Smooth muscle cell (in vitro differentiated cells): Measurements from ENCODE around the gene MBD3. TPM values are rescaled to one million over a fixed set of nuclear protein-coding genes. Genes with fewer than 3 reads are reported as not detected.

Source experiments
- DNase-seq: peaks from one replicate; lab custom pipeline; 2025; ENCODE audit not compliant: unreplicated experiment; lab: John Stamatoyannopoulos, UW
- H2AFZ ChIP-seq: fragments of 200-600 bp; sonication (generic); 2 replicates; pipeline ENCODE4 v1.6.0; 2016; ENCODE audit warnings: antibody characterized with exemption, low read depth, mild to moderate bottlenecking
- H3F3A ChIP-seq: fragments of 200-600 bp; sonication (generic); 2 replicates; pipeline ENCODE4 v1.6.0; 2017; ENCODE audit warnings: antibody characterized with exemption, low read depth
- H3K27ac ChIP-seq: fragments of 200-600 bp; sonication (generic); 2 replicates; pipeline ENCODE4 v1.5.1; 2016; ENCODE audit warnings: low read depth, mild to moderate bottlenecking
- H3K27me3 ChIP-seq: fragments of 200-600 bp; sonication (generic); 2 replicates; pipeline ENCODE4 v1.6.1; 2016; ENCODE audit warnings: low read depth, mild to moderate bottlenecking
- H3K36me3 ChIP-seq: fragments of 200-600 bp; sonication (generic); 2 replicates; pipeline ENCODE4 v1.5.1; 2016; ENCODE audit warnings: low read depth
- H3K4me1 ChIP-seq: fragments of 200-600 bp; sonication (generic); 2 replicates; pipeline ENCODE4 v1.5.1; 2016; ENCODE audit warnings: low read depth
- H3K4me2 ChIP-seq: fragments of 200-600 bp; sonication (generic); 2 replicates; pipeline ENCODE4 v1.6.0; 2016; ENCODE audit warnings: mild to moderate bottlenecking
- H3K4me3 ChIP-seq: fragments of 200-600 bp; sonication (generic); 2 replicates; pipeline ENCODE4 v1.5.1; 2016; ENCODE audit warnings: mild to moderate bottlenecking
- H3K79me2 ChIP-seq: fragments of 200-600 bp; sonication (generic); 2 replicates; pipeline ENCODE4 v1.6.0; 2016; ENCODE audit warnings: low read depth, mild to moderate bottlenecking
- H3K9ac ChIP-seq: fragments of 200-600 bp; sonication (generic); 2 replicates; pipeline ENCODE4 v1.6.0; 2016; ENCODE audit warnings: low read depth
- H3K9me3 ChIP-seq: fragments of 200-600 bp; sonication (generic); replicated peaks from 2 replicates; pipeline ENCODE4 v1.5.1; 2016; ENCODE audit warnings: low read depth
- H4K20me1 ChIP-seq: fragments of 200-600 bp; sonication (generic); 2 replicates; pipeline ENCODE4 v1.6.0; 2016; ENCODE audit warnings: low read depth
- CTCF ChIP-seq: fragments of 200-600 bp; sonication (generic); IDR thresholded peaks from 2 replicates; pipeline ENCODE4 v1.5.1; 2017; ENCODE audit warnings: borderline replicate concordance, mild to moderate bottlenecking, antibody characterized with exemption; ENCODE audit not compliant: insufficient read depth, poor library complexity, severe bottlenecking
- WGBS: methylation state at CpG from one replicate; pipeline ENCODE4 v1.1.7; 2016; ENCODE audit warnings: low lambda C conversion rate; 5-methylcytosine and 5-hydroxymethylcytosine counted together
- polyA plus RNA-seq: library from polyadenylated mRNA; unstranded; fragments of >200 nt; fragmentation: Nextera tagmentation; extraction: Ambion mirVana; gene quantifications from 2 replicates; pipeline ENCODE4 v1.2.1, GENCODE V29; 2016
- total RNA-seq: library from RNA; depleted of rRNA; stranded (reverse); fragments of >200 nt; gene quantifications from 2 replicates; pipeline ENCODE4 v1.2.3, GENCODE V29; 2014

MBD3 gene
- total and polyA plus RNA-seq, 2 experiments from 2014 or later = 40.3 to 47.3 TPM

- no peak overlapping the region for H3K4me3 ChIP-seq
- no peak for DNase-seq
- TF ChIP-seq CTCF = no peak
- H3F3A ChIP-seq = no peaks in the 10 kb centered on the region
- peaks cover 4% of the 10 kb centered on the region for H3K36me3 ChIP-seq
- no peaks in the 10 kb centered on the region for H3K9me3 ChIP-seq
- no peaks in the 10 kb centered on the region for H3K4me1 ChIP-seq
- no peaks in the 10 kb centered on the region for H3K27me3 ChIP-seq
- H3K9ac ChIP-seq = no peak overlapping the region
- peaks cover 40% of the 10 kb centered on the region for H4K20me1 ChIP-seq
- no peak overlapping the region for H2AFZ ChIP-seq
- no peak overlapping the region for H3K4me2 ChIP-seq
- no peak overlapping the region for H3K27ac ChIP-seq
- 97% methylated on average over 9 of the region's 11 CpGs for WGBS
- H3K79me2 ChIP-seq = no peaks in the 10 kb centered on the region
Measured at GRCh38 chr19:1620502-1620901, 27.8 kb upstream of the MBD3 start.

- Histone ChIP-seq H4K20me1 (peaks cover 41% of the 10 kb centered on the region), H3K79me2 (no peaks in the 10 kb centered on the region), H3K36me3 (peaks cover 4% of the 10 kb centered on the region), H3K4me2 (no peak overlapping the region), H3K4me3 (no peak overlapping the region), H3F3A (no peaks in the 10 kb centered on the region), H3K27me3 (no peaks in the 10 kb centered on the region), H2AFZ (no peak overlapping the region), H3K9ac (no peak overlapping the region), H3K4me1 (no peaks in the 10 kb centered on the region), H3K27ac (no peak overlapping the region), H3K9me3 (no peaks in the 10 kb centered on the region)
- no peak for DNase-seq
- WGBS = 97% methylated on average over 18 of the region's 18 CpGs
- no peak for TF ChIP-seq CTCF
Measured at GRCh38 chr19:1619703-1620102, 27.0 kb upstream of the MBD3 start.

- Histone ChIP-seq H3K4me2 (no peak overlapping the region), H3F3A (no peaks in the 10 kb centered on the region), H3K27me3 (no peaks in the 10 kb centered on the region), H3K36me3 (peaks cover 4% of the 10 kb centered on the region), H3K79me2 (no peaks in the 10 kb centered on the region), H3K4me1 (no peaks in the 10 kb centered on the region), H3K27ac (no peak overlapping the region), H2AFZ (no peak overlapping the region), H3K9ac (no peak overlapping the region), H3K9me3 (no peaks in the 10 kb centered on the region), H3K4me3 (no peak overlapping the region), H4K20me1 (peaks cover 40% of the 10 kb centered on the region)
- 97% methylated on average over 14 of the region's 26 CpGs for WGBS
- TF ChIP-seq CTCF = no peak
- no peak for DNase-seq
Measured at GRCh38 chr19:1619094-1619439, 26.4 kb upstream of the MBD3 start.
